GM08714 (cell line): ENCODE data around the gene CACHD1.
"Not testable (repeated sequence)": the region's sequence is repeated elsewhere in the genome, so short reads cannot be mapped to it uniquely, and the experiment has no call there.

Experiments used
- H3K4me3 ChIP-seq: fragments of 200-500 bp; sonication (Bioruptor generic); 2 replicates; pipeline ENCODE4 v1.5.1; 2014; ENCODE audit warnings: mild to moderate bottlenecking, low read length, inconsistent platforms
- ZNF274 ChIP-seq: IDR thresholded peaks from 2 replicates; pipeline ENCODE4 v1.6.1; 2012; ENCODE audit warnings: mild to moderate bottlenecking, low read depth, low read length

The CACHD1 gene

GRCh38 chr1:64721576-64722145, 251.7 kb downstream of the CACHD1 start:
- TF ChIP-seq ZNF274, result no peak
- H3K4me3 ChIP-seq, result no peak overlapping the region

GRCh38 chr1:64727861-64728260, 257.9 kb downstream of the CACHD1 start:
- H3K4me3 ChIP-seq, result no peak overlapping the region
- no peak for TF ChIP-seq ZNF274

- TF ChIP-seq ZNF274, result no peak
- no peak overlapping the region for H3K4me3 ChIP-seq
Measured at GRCh38 chr1:64733581-64734286, 263.8 kb downstream of the CACHD1 start.

- no peak for TF ChIP-seq ZNF274
- no peak overlapping the region for H3K4me3 ChIP-seq
Measured at GRCh38 chr1:64734287-64734652, 264.3 kb downstream of the CACHD1 start.

- not testable (repeated sequence) for H3K4me3 ChIP-seq
Measured at GRCh38 chr1:64740687-64741086, 270.8 kb downstream of the CACHD1 start.
